Right atrium auricular region (tissue), 2 donors: ENCODE data around the gene RACK1. TPM values are rescaled to one million over a fixed set of nuclear protein-coding genes. Genes with fewer than 3 reads are reported as not detected.
"Not testable (repeated sequence)": the region's sequence is repeated elsewhere in the genome, so short reads cannot be mapped to it uniquely, and the experiment has no call there.

Experiments used
- DNase-seq: peaks from one replicate; pipeline ENCODE4 v3.0.0-alpha.2; 2019; ENCODE audit warnings: low spot score
- H3K27ac ChIP-seq, 2 donors: fragments of 200-600 bp; sonication (generic); 1 replicate in 1 of 2; 2 replicates in 1 of 2; pipeline ENCODE4 v1.5.1; 2016 to 2019
- H3K27me3 ChIP-seq, 2 donors: fragments of 200-600 bp; sonication (generic); one replicate each; pipeline versions ENCODE4 v1.5.1 to v1.6.0; 2017 to 2019
- H3K36me3 ChIP-seq: fragments of 200-600 bp; sonication (generic); one replicate; pipeline ENCODE4 v1.5.1; 2016
- H3K4me1 ChIP-seq, 2 donors: fragments of 200-600 bp; sonication (generic); one replicate each; pipeline versions ENCODE4 v1.5.1 to v1.6.0; 2017 to 2019
- H3K4me3 ChIP-seq, 2 donors: fragments of 200-600 bp; sonication (generic); 1 replicate in 1 of 2; 2 replicates in 1 of 2; pipeline ENCODE4 v1.5.1; 2017 to 2019; ENCODE audit warnings: mild to moderate bottlenecking in 1 of 2, moderate library complexity in 1 of 2
- H3K9me3 ChIP-seq, 2 donors: fragments of 200-600 bp; sonication (generic); one replicate each; pipeline ENCODE4 v1.5.1; 2019
- CTCF ChIP-seq, 2 donors: fragments of 200-600 bp; sonication (generic); IDR thresholded peaks; one replicate each; pipeline ENCODE4 v1.5.1; 2019; ENCODE audit warnings: antibody characterized with exemption in 2 of 2
- total RNA-seq, 2 donors: library from RNA; depleted of rRNA; stranded (reverse); fragments of >200 nt; gene quantifications; one replicate each; pipeline ENCODE4 v1.1.0, GENCODE V29; 2016

RACK1 gene
- total RNA-seq, 2 donors from 2014 or later = 1,155 to 1,413 TPM

GRCh38 chr5:181281984-181282316 is 38.2 kb upstream of the RACK1 start:
- Histone ChIP-seq H3K27me3 (no peaks in the 10 kb centered on the region), H3K4me3 (no peak overlapping the region), H3K27ac (no peak overlapping the region), H3K36me3 (no peaks in the 10 kb centered on the region), H3K4me1 (no peaks in the 10 kb centered on the region), H3K9me3 (no peaks in the 10 kb centered on the region)
- no peak for TF ChIP-seq CTCF (IDR thresholded peaks at IDR 0.05)
- no peak for DNase-seq

- Histone ChIP-seq H3K4me1 (no peaks in the 10 kb centered on the region), H3K4me3 (no peak overlapping the region), H3K9me3 (no peaks in the 10 kb centered on the region), H3K27me3 (no peaks in the 10 kb centered on the region), H3K27ac (no peak overlapping the region), H3K36me3 (no peaks in the 10 kb centered on the region)
- no peak for TF ChIP-seq CTCF (IDR thresholded peaks at IDR 0.05)
- DNase-seq = no peak
Measured at GRCh38 chr5:181281077-181281983, 37.6 kb upstream of the RACK1 start.

DNA sequence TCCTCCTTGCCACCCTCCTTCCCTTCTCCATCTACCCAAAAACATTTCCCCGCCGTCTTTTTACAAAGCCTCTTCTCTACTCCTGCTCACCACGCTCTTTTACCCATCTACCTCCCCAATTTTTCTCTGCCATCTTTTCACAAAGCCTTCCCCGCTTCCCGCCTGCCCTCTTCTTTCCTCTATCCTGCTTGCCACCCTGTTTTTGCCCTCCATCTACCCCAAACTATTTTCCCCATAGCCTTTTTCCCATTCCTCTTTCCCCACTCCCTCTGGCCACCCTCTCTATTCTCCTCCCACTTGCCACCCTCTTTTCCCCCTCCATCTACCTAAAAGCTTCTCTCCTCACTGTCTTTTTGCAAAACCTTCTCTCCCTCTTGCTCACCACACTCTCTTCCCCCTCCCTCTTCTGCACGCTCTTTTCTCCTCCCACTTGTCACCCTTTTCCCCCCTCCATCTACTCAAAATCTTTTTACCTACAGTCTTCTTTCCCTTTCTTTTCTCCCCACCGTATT is 36.6 kb upstream of the RACK1 start:
- Histone ChIP-seq H3K4me1 (no peaks in the 10 kb centered on the region), H3K36me3 (no peaks in the 10 kb centered on the region), H3K9me3 (no peaks in the 10 kb centered on the region), H3K27ac (no peak overlapping the region), H3K4me3 (no peak overlapping the region), H3K27me3 (no peaks in the 10 kb centered on the region)
- no peak for DNase-seq
- no peak for TF ChIP-seq CTCF (IDR thresholded peaks at IDR 0.05)

- H3K27ac ChIP-seq, H3K36me3 ChIP-seq, H3K27me3 ChIP-seq, H3K4me1 ChIP-seq, H3K9me3 ChIP-seq, DNase-seq: not testable (repeated sequence)
- peak in 1 of 2 donors; percentile 57 for TF ChIP-seq CTCF (IDR thresholded peaks at IDR 0.05)
- H3K4me3 ChIP-seq = peak overlapping the region in 1 of 2 donors; percentile 22
Measured at GRCh38 chr5:181273433-181273744, 29.7 kb upstream of the RACK1 start.

DNA sequence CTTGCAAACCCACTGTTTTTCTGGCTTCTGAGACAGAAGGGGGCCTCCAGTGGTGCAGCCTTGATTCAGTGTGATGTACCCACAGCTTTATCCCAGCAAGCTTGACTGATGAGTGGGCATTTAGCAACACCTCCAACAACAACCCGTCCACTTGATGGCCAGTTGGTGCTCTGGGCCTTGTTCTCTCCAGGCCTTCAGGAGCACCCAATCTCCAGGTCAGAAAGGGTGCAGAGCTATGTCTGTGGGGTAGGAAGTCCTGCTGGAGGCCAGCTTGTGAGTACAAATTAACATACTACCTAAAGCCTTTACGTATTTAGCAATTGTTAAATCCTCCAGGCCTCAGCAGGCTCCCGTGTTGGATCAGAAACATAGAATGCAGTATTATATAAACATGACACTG is 27.4 kb upstream of the RACK1 start:
- H3K4me3 ChIP-seq = no peak overlapping the region
- no peak for DNase-seq
- no peak overlapping the region for H3K27ac ChIP-seq
- H3K36me3 ChIP-seq = no peaks in the 10 kb centered on the region
- H3K9me3 ChIP-seq = no peaks in the 10 kb centered on the region
- TF ChIP-seq CTCF (IDR thresholded peaks at IDR 0.05) = no peak
- no peaks in the 10 kb centered on the region for H3K27me3 ChIP-seq
- H3K4me1 ChIP-seq = no peaks in the 10 kb centered on the region

DNA sequence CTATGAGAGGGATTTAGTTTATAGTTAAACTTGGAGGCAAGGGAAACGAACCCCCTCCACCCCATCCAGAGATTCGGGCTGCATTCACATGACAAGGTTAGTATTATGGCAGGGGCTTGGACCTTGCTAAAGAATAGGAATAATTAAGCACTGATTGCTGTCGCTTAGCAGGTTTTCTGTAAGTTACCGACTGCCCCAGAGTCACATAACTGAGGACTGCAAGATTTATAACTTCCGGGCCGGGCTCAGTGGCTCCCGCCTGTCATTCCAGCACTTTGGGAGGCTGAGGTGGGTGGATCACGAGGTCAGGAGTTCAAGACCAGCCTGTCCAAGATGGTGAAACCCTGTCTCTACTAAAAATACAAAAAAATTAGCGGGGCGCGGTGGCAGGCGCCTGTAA is 24.2 kb upstream of the RACK1 start:
- not testable (repeated sequence) for H3K4me1 ChIP-seq, H3K4me3 ChIP-seq, DNase-seq, H3K36me3 ChIP-seq, H3K27me3 ChIP-seq, H3K9me3 ChIP-seq, H3K27ac ChIP-seq

- not testable (repeated sequence) for H3K27me3 ChIP-seq, H3K4me1 ChIP-seq, H3K27ac ChIP-seq, DNase-seq, H3K36me3 ChIP-seq, H3K4me3 ChIP-seq, H3K9me3 ChIP-seq
Measured at GRCh38 chr5:181267291-181267904, 23.7 kb upstream of the RACK1 start.
